Smooth muscle cell (in vitro differentiated cells): ENCODE data around the gene ZNF136. TPM values are rescaled to one million over a fixed set of nuclear protein-coding genes. Genes with fewer than 3 reads are reported as not detected.

Experiments
- DNase-seq: peaks from one replicate; lab custom pipeline; 2025; ENCODE audit not compliant: unreplicated experiment; lab: John Stamatoyannopoulos, UW
- H2AFZ ChIP-seq: fragments of 200-600 bp; sonication (generic); 2 replicates; pipeline ENCODE4 v1.6.0; 2016; ENCODE audit warnings: antibody characterized with exemption, low read depth, mild to moderate bottlenecking
- H3F3A ChIP-seq: fragments of 200-600 bp; sonication (generic); 2 replicates; pipeline ENCODE4 v1.6.0; 2017; ENCODE audit warnings: antibody characterized with exemption, low read depth
- H3K27ac ChIP-seq: fragments of 200-600 bp; sonication (generic); 2 replicates; pipeline ENCODE4 v1.5.1; 2016; ENCODE audit warnings: low read depth, mild to moderate bottlenecking
- H3K27me3 ChIP-seq: fragments of 200-600 bp; sonication (generic); 2 replicates; pipeline ENCODE4 v1.6.1; 2016; ENCODE audit warnings: low read depth, mild to moderate bottlenecking
- H3K36me3 ChIP-seq: fragments of 200-600 bp; sonication (generic); 2 replicates; pipeline ENCODE4 v1.5.1; 2016; ENCODE audit warnings: low read depth
- H3K4me1 ChIP-seq: fragments of 200-600 bp; sonication (generic); 2 replicates; pipeline ENCODE4 v1.5.1; 2016; ENCODE audit warnings: low read depth
- H3K4me2 ChIP-seq: fragments of 200-600 bp; sonication (generic); 2 replicates; pipeline ENCODE4 v1.6.0; 2016; ENCODE audit warnings: mild to moderate bottlenecking
- H3K4me3 ChIP-seq: fragments of 200-600 bp; sonication (generic); 2 replicates; pipeline ENCODE4 v1.5.1; 2016; ENCODE audit warnings: mild to moderate bottlenecking
- H3K79me2 ChIP-seq: fragments of 200-600 bp; sonication (generic); 2 replicates; pipeline ENCODE4 v1.6.0; 2016; ENCODE audit warnings: low read depth, mild to moderate bottlenecking
- H3K9ac ChIP-seq: fragments of 200-600 bp; sonication (generic); 2 replicates; pipeline ENCODE4 v1.6.0; 2016; ENCODE audit warnings: low read depth
- H3K9me3 ChIP-seq: fragments of 200-600 bp; sonication (generic); replicated peaks from 2 replicates; pipeline ENCODE4 v1.5.1; 2016; ENCODE audit warnings: low read depth
- H4K20me1 ChIP-seq: fragments of 200-600 bp; sonication (generic); 2 replicates; pipeline ENCODE4 v1.6.0; 2016; ENCODE audit warnings: low read depth
- CTCF ChIP-seq: fragments of 200-600 bp; sonication (generic); IDR thresholded peaks from 2 replicates; pipeline ENCODE4 v1.5.1; 2017; ENCODE audit warnings: borderline replicate concordance, mild to moderate bottlenecking, antibody characterized with exemption; ENCODE audit not compliant: insufficient read depth, poor library complexity, severe bottlenecking
- WGBS: methylation state at CpG from one replicate; pipeline ENCODE4 v1.1.7; 2016; ENCODE audit warnings: low lambda C conversion rate; 5-methylcytosine and 5-hydroxymethylcytosine counted together
- polyA plus RNA-seq: library from polyadenylated mRNA; unstranded; fragments of >200 nt; fragmentation: Nextera tagmentation; extraction: Ambion mirVana; gene quantifications from 2 replicates; pipeline ENCODE4 v1.2.1, GENCODE V29; 2016
- total RNA-seq: library from RNA; depleted of rRNA; stranded (reverse); fragments of >200 nt; gene quantifications from 2 replicates; pipeline ENCODE4 v1.2.3, GENCODE V29; 2014

ZNF136 gene
- total and polyA plus RNA-seq, 2 experiments from 2014 or later: 5.1 to 5.7 TPM

DNA sequence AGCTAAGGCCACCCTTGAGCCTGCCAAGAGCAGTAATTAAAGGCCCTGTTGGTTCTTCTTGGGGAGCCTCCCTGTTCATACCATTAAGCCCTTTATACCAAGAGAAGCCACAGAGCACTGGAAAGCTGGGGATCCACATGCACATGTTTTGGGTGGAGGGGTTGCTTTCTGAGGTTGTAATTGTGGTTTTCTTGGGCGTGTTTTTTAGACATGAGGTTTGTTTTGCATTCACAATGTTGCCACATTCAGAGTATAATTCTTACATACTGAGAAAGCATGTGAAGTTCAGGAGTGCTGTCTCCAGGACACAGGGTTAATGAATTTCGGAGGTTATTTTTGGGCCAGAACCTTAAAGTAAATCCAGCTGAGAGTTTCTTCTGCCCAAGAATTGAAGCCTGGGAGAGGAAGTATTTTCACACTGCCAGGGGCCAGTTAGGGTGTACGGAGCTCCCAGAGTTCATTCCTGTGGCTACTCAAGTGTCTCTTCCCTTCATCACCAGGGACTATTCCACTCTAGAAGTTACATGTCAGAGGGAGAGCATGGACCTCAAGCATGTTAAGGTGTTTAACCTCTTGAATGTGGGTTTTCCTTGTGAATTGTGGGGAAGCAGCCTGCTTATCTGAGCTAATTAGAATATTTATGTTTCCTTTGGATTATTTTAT lies 37.0 kb downstream of the ZNF136 start:
- Histone ChIP-seq H3K4me2 (no peak overlapping the region), H3K27ac (no peak overlapping the region), H3K9me3 (peaks cover 18% of the 10 kb centered on the region), H3K79me2 (peaks cover 3% of the 10 kb centered on the region), H3K4me1 (no peaks in the 10 kb centered on the region), H2AFZ (no peak overlapping the region), H4K20me1 (no peaks in the 10 kb centered on the region), H3K9ac (no peak overlapping the region), H3K27me3 (no peaks in the 10 kb centered on the region), H3K36me3 (peaks cover 19% of the 10 kb centered on the region), H3F3A (no peaks in the 10 kb centered on the region), H3K4me3 (no peak overlapping the region)
- DNase-seq: no peak
- TF ChIP-seq CTCF: no peak
- 94% methylated on average over 3 of the region's 3 CpGs for WGBS

GRCh38 chr19:12202250-12202649 lies 39.4 kb downstream of the ZNF136 start:
- Histone ChIP-seq H3K27me3 (no peaks in the 10 kb centered on the region), H3K9ac (no peak overlapping the region), H3K4me2 (no peak overlapping the region), H2AFZ (no peak overlapping the region), H3K9me3 (peaks cover 35% of the 10 kb centered on the region), H3K4me3 (no peak overlapping the region), H3K27ac (no peak overlapping the region), H4K20me1 (no peaks in the 10 kb centered on the region), H3F3A (no peaks in the 10 kb centered on the region), H3K36me3 (peaks cover 19% of the 10 kb centered on the region), H3K4me1 (no peaks in the 10 kb centered on the region), H3K79me2 (peaks cover 3% of the 10 kb centered on the region)
- no peak for DNase-seq
- TF ChIP-seq CTCF: no peak
- WGBS: 60% methylated on average over 4 of the region's 4 CpGs

GRCh38 chr19:12205296-12205695 lies 42.4 kb downstream of the ZNF136 start:
- Histone ChIP-seq H3K9me3 (peaks cover 46% of the 10 kb centered on the region), H3K4me1 (no peaks in the 10 kb centered on the region), H3K4me3 (no peak overlapping the region), H3F3A (no peaks in the 10 kb centered on the region), H4K20me1 (no peaks in the 10 kb centered on the region), H3K79me2 (peaks cover under 1% of the 10 kb centered on the region), H3K27me3 (no peaks in the 10 kb centered on the region), H3K9ac (no peak overlapping the region), H3K36me3 (peaks cover 17% of the 10 kb centered on the region), H2AFZ (no peak overlapping the region), H3K4me2 (no peak overlapping the region), H3K27ac (no peak overlapping the region)
- WGBS: 93% methylated on average over 4 of the region's 4 CpGs
- no peak for DNase-seq
- no peak for TF ChIP-seq CTCF

DNA sequence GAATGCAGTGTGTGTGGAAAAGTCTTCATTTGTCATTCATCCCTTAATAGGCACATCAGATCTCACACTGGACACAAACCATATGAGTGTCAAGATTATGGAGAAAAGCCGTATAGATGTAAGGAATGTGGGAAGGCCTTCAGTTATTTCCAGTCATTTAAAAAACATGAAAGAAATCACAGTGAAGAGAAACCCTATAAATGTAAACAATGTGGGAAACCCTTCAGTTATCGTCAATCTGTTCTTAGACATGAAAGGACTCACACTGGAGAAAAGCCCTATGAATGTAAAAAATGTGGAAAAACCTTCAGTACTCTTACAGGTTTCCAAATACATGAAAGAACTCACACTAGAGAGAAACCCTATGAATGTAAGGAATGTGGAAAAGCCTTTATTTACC lies 45.3 kb downstream of the ZNF136 start:
- no peak overlapping the region for H2AFZ ChIP-seq
- peaks cover 21% of the 10 kb centered on the region for H3K36me3 ChIP-seq
- peaks cover 70% of the 10 kb centered on the region for H3K9me3 ChIP-seq
- no peaks in the 10 kb centered on the region for H3K79me2 ChIP-seq
- no peaks in the 10 kb centered on the region for H4K20me1 ChIP-seq
- no peaks in the 10 kb centered on the region for H3K27me3 ChIP-seq
- H3K4me3 ChIP-seq: no peak overlapping the region
- no peaks in the 10 kb centered on the region for H3K4me1 ChIP-seq
- no peak for DNase-seq
- WGBS: 100% methylated on average over 2 of the region's 2 CpGs
- H3F3A ChIP-seq: no peaks in the 10 kb centered on the region
- H3K27ac ChIP-seq: no peak overlapping the region
- no peak overlapping the region for H3K4me2 ChIP-seq
- no peak for TF ChIP-seq CTCF
- no peak overlapping the region for H3K9ac ChIP-seq
